Measurements from ENCODE around the gene DNAH8.

- no peak for TF ChIP-seq POLR2A (IDR thresholded peaks at IDR 0.05; ENCODE audit: low read length)
- no peak for TF ChIP-seq GATA1 (IDR thresholded peaks at IDR 0.05; ENCODE audit: low read depth, low read length)
Measured at GRCh38 chr6:38750968-38751615, 36.0 kb downstream of the DNAH8 start.
